ENCODE results near the gene SPATA13. TPM values are rescaled to one million over a fixed set of nuclear protein-coding genes. Genes with fewer than 3 reads are reported as not detected.
A peak's percentile ranks its signal among the peaks of the same experiment; 100 is the strongest.
"Not testable (repeated sequence)": the region's sequence is repeated elsewhere in the genome, so short reads cannot be mapped to it uniquely, and the experiment has no call there.

Gene SPATA13
- total and polyA plus RNA-seq, 2 donors from 2014 or later = 12.3 to 69.2 TPM

GRCh38 chr13:24214528-24214927 is 54.0 kb downstream of the SPATA13 start:
- FAIRE-seq = no peak
- intact Hi-C loops (cut with DNase I) = no loop called here

GRCh38 chr13:24215126-24215525 is 54.6 kb downstream of the SPATA13 start:
- H3K27me3 ChIP-seq (ENCODE audit: control insufficient read depth, insufficient read depth, low read length) = no peaks in the 10 kb centered on the region
- H3K9me3 ChIP-seq (ENCODE audit: control insufficient read depth in 2 of 3, insufficient read depth in 1 of 3, low read length in 3 of 3) = no peaks in the 10 kb centered on the region
- FAIRE-seq (no peak), DNase-seq (peak in 2 of 5 donors; percentile 49 to 55)
- intact Hi-C loops (cut with DNase I) = no loop called here
- peaks cover 8 to 34% (median 32%) of the 10 kb centered on the region in 3 donors for H3K4me1 ChIP-seq (ENCODE audit: control insufficient read depth in 2 of 3, insufficient read depth in 2 of 3, low read depth in 1 of 3, low read length in 3 of 3)
- no peaks in the 10 kb centered on the region for H3K36me3 ChIP-seq (ENCODE audit: control insufficient read depth in 2 of 3, insufficient read depth in 3 of 3, low read length in 3 of 3)
- no peak for TF ChIP-seq CTCF (IDR thresholded peaks at IDR 0.05; ENCODE audit: borderline replicate concordance, extremely low read depth, insufficient read depth)
- H3K27ac ChIP-seq (ENCODE audit: low read depth in 2 of 2, low read length in 2 of 2) = peak overlapping the region; percentile 26 to 83
- H3K4me3 ChIP-seq (ENCODE audit: low read length in 3 of 3) = no peak overlapping the region
- H3K9ac ChIP-seq (ENCODE audit: low read length in 3 of 3) = no peak overlapping the region

More at GRCh38 chr13:24214528-24214927, 54.0 kb downstream of the SPATA13 start:
- DNase-seq = no peak
- Histone ChIP-seq H3K9ac (ENCODE audit: low read length in 3 of 3) (peak overlapping the region in 1 of 3 donors; percentile 7), H3K36me3 (ENCODE audit: control insufficient read depth in 2 of 3, insufficient read depth in 3 of 3, low read length in 3 of 3) (no peaks in the 10 kb centered on the region), H3K4me1 (ENCODE audit: control insufficient read depth in 2 of 3, insufficient read depth in 2 of 3, low read depth in 1 of 3, low read length in 3 of 3) (peaks cover 8 to 32% (median 31%) of the 10 kb centered on the region in 3 donors), H3K27me3 (ENCODE audit: control insufficient read depth, insufficient read depth, low read length) (no peaks in the 10 kb centered on the region), H3K27ac (ENCODE audit: low read depth in 2 of 2, low read length in 2 of 2) (no peak overlapping the region), H3K9me3 (ENCODE audit: control insufficient read depth in 2 of 3, insufficient read depth in 1 of 3, low read length in 3 of 3) (no peaks in the 10 kb centered on the region), H3K4me3 (ENCODE audit: low read length in 3 of 3) (no peak overlapping the region)
- TF ChIP-seq CTCF (IDR thresholded peaks at IDR 0.05; ENCODE audit: borderline replicate concordance, extremely low read depth, insufficient read depth) = no peak

- intact Hi-C loops (cut with DNase I) = no loop called here
- Histone ChIP-seq H3K9me3 (ENCODE audit: control insufficient read depth in 2 of 3, insufficient read depth in 1 of 3, low read length in 3 of 3) (no peaks in the 10 kb centered on the region), H3K27ac (ENCODE audit: low read depth in 2 of 2, low read length in 2 of 2) (peak overlapping the region; percentile 83 to 84), H3K27me3 (ENCODE audit: control insufficient read depth, insufficient read depth, low read length) (no peaks in the 10 kb centered on the region), H3K36me3 (ENCODE audit: control insufficient read depth in 2 of 3, insufficient read depth in 3 of 3, low read length in 3 of 3) (no peaks in the 10 kb centered on the region), H3K9ac (ENCODE audit: low read length in 3 of 3) (peak overlapping the region in 1 of 3 donors; percentile 7), H3K4me1 (ENCODE audit: control insufficient read depth in 2 of 3, insufficient read depth in 2 of 3, low read depth in 1 of 3, low read length in 3 of 3) (peaks cover 8 to 36% (median 34%) of the 10 kb centered on the region in 3 donors), H3K4me3 (ENCODE audit: low read length in 3 of 3) (no peak overlapping the region)
- DNase-seq (peak in 4 of 5 donors; percentile 56 to 76 (median 63)), FAIRE-seq (no peak)
- no peak for TF ChIP-seq CTCF (IDR thresholded peaks at IDR 0.05; ENCODE audit: borderline replicate concordance, extremely low read depth, insufficient read depth)
Measured at GRCh38 chr13:24215732-24216131, 55.2 kb downstream of the SPATA13 start.

DNA sequence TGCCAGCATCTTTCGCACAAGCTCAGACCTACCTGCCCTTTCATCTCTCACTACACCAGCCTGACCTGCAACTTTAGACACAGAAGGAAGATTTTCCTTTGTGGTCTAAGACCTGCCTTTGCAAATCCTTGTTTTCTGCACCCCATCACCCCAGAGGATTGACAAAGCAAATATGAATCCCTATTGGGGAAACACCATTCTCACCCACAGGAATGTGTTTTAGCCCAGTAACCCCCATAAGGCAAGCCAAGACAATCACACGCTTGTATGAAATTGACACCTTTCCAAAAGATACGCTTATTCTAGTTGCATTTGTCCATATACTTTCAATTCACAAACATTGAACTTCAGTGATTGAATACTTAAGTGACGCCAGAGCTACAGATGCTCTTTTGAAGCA is 55.7 kb downstream of the SPATA13 start:
- H3K9ac ChIP-seq (ENCODE audit: low read length in 3 of 3) = peak overlapping the region in 1 of 3 donors; percentile 7
- no peaks in the 10 kb centered on the region for H3K27me3 ChIP-seq (ENCODE audit: control insufficient read depth, insufficient read depth, low read length)
- H3K4me1 ChIP-seq (ENCODE audit: control insufficient read depth in 2 of 3, insufficient read depth in 2 of 3, low read depth in 1 of 3, low read length in 3 of 3) = peaks cover 8 to 39% (median 34%) of the 10 kb centered on the region in 3 donors
- TF ChIP-seq CTCF (IDR thresholded peaks at IDR 0.05; ENCODE audit: borderline replicate concordance, extremely low read depth, insufficient read depth) = no peak
- H3K4me3 ChIP-seq (ENCODE audit: low read length in 3 of 3) = no peak overlapping the region
- intact Hi-C loops (cut with DNase I) = no loop called here
- H3K9me3 ChIP-seq (ENCODE audit: control insufficient read depth in 2 of 3, insufficient read depth in 1 of 3, low read length in 3 of 3) = no peaks in the 10 kb centered on the region
- H3K27ac ChIP-seq (ENCODE audit: low read depth in 2 of 2, low read length in 2 of 2) = peak overlapping the region; percentile 83 to 84
- no peaks in the 10 kb centered on the region for H3K36me3 ChIP-seq (ENCODE audit: control insufficient read depth in 2 of 3, insufficient read depth in 3 of 3, low read length in 3 of 3)
- DNase-seq (no peak), FAIRE-seq (no peak)

DNA sequence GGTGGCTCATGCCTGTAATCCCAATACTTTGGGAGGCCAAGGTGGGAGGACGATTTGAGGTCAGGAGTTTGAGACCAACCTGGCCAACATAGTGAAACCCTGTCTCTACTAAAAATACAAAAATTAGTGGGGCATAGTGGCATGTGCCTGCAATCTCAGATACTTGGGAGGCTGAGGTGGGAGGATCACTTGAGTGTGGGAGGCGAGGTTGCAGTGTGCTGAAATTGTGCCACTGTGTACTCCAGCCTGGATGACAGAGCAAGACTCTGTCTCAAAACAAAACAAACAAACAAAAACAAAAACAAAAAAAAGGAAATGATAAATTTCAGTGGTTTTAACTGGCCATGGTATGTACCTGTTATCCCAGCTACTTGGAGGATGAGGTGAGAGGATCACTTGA is 56.3 kb downstream of the SPATA13 start:
- intact Hi-C loops (cut with DNase I); H3K27me3 ChIP-seq (ENCODE audit: control insufficient read depth, insufficient read depth, low read length); H3K36me3 ChIP-seq (ENCODE audit: control insufficient read depth in 2 of 3, insufficient read depth in 3 of 3, low read length in 3 of 3); H3K9me3 ChIP-seq (ENCODE audit: control insufficient read depth in 2 of 3, insufficient read depth in 1 of 3, low read length in 3 of 3); FAIRE-seq; DNase-seq; H3K9ac ChIP-seq (ENCODE audit: low read length in 3 of 3); H3K4me3 ChIP-seq (ENCODE audit: low read length in 3 of 3): not testable (repeated sequence)
- H3K4me1 ChIP-seq (ENCODE audit: control insufficient read depth in 2 of 3, insufficient read depth in 2 of 3, low read depth in 1 of 3, low read length in 3 of 3) = peaks cover 8 to 39% (median 34%) of the 10 kb centered on the region in 3 donors
- peak overlapping the region in 1 of 2 donors; percentile 75 for H3K27ac ChIP-seq (ENCODE audit: low read depth in 2 of 2, low read length in 2 of 2)

Measured in kidney (tissue), 14 donors.